DND-41 (cell line): Measurements from ENCODE around the gene SNCAIP.

Experiments
- ATAC-seq: fragments of 200-7000 bp; cut with Tn5 transposase; 3 replicates; pipeline ENCODE4 v1.9.1; 2021; ENCODE audit warnings: low read depth; ENCODE audit not compliant: insufficient read depth
- DNase-seq: peaks from one replicate; pipeline ENCODE4 v3.0.0-alpha.2; 2020
- H2AFZ ChIP-seq: 2 replicates; pipeline ENCODE4 v1.6.0; 2012; ENCODE audit warnings: low read depth, low read length
- H3K27ac ChIP-seq: 2 replicates; pipeline ENCODE4 v1.5.1; 2012; ENCODE audit warnings: low read length, inconsistent platforms
- H3K27me3 ChIP-seq: fragments of 200-600 bp; sonication (generic); 2 replicates; pipeline ENCODE4 v1.6.0; 2012; ENCODE audit warnings: low read length, mild to moderate bottlenecking, inconsistent platforms; ENCODE audit not compliant: insufficient read depth, poor library complexity
- H3K36me3 ChIP-seq: 2 replicates; pipeline ENCODE4 v1.5.1; 2012; ENCODE audit warnings: low read length, inconsistent platforms; ENCODE audit not compliant: insufficient read depth
- H3K4me1 ChIP-seq: 2 replicates; pipeline ENCODE4 v1.5.1; 2012; ENCODE audit warnings: mild to moderate bottlenecking, low read length; ENCODE audit not compliant: insufficient read depth
- H3K4me2 ChIP-seq: 2 replicates; pipeline ENCODE4 v1.6.0; 2012; ENCODE audit warnings: mild to moderate bottlenecking, moderate library complexity, low read length, inconsistent platforms; ENCODE audit not compliant: insufficient read depth
- H3K4me3 ChIP-seq, 2 experiments: fragments of 200-600 bp in 1 of 2; shearing (Covaris generic) in 1 of 2; 2 replicates each; pipeline ENCODE4 v1.5.1; 2012 to 2016; ENCODE audit warnings: inconsistent platforms in 2 of 2, low read length in 2 of 2, mild to moderate bottlenecking in 2 of 2, low read depth in 1 of 2, moderate library complexity in 1 of 2
- H3K79me2 ChIP-seq: 2 replicates; pipeline ENCODE4 v1.6.0; 2012; ENCODE audit warnings: low read length, inconsistent platforms; ENCODE audit not compliant: insufficient read depth
- H3K9ac ChIP-seq: 2 replicates; pipeline ENCODE4 v1.6.0; 2012; ENCODE audit warnings: low read depth, mild to moderate bottlenecking, inconsistent platforms, low read length, moderate library complexity
- H3K9me3 ChIP-seq: 2 replicates; pipeline ENCODE4 v1.5.1; 2012; ENCODE audit warnings: low read length, moderate library complexity, mild to moderate bottlenecking, inconsistent platforms; ENCODE audit not compliant: insufficient read depth, severe bottlenecking
- H4K20me1 ChIP-seq: 2 replicates; pipeline ENCODE4 v1.6.0; 2012; ENCODE audit warnings: low read length; ENCODE audit not compliant: insufficient read depth
- EZH2 ChIP-seq: IDR thresholded peaks from 3 replicates; pipeline ENCODE4 v1.6.1; 2012; ENCODE audit warnings: borderline replicate concordance, low read depth, mild to moderate bottlenecking, moderate library complexity, low read length, inconsistent platforms; ENCODE audit not compliant: severe bottlenecking
- TF ChIP-seq, protein P1 (sequence below): IDR thresholded peaks from 2 replicates; pipeline ENCODE4 v1.5.1; 2012; ENCODE audit warnings: borderline replicate concordance, low read length, moderate library complexity, mild to moderate bottlenecking; ENCODE audit not compliant: poor library complexity, severe bottlenecking; ENCODE audit errors: extremely low read depth

Gene SNCAIP

DNA sequence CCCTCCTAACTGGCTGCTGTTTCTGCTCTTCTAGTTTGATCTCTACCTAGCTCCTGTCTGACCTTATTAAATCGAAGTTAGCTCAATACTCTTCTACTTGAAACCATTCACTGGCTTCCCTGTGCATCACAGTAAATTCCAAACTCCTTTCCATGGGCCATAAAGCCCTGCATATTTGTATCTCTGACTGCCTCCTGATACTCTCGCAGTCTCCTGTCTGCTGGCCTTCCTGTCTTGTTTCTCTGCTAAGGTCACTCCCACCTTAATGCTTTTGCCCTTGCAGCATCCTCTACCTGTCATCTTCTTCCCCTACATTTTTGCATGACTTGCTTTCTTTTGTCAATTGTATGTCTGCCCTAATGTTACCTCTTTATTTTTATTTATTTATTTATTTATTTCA, 44.8 kb downstream of the SNCAIP start:
- no peak overlapping the region for H3K4me2 ChIP-seq
- no peak overlapping the region for H3K27ac ChIP-seq
- H3K4me1 ChIP-seq = no peaks in the 10 kb centered on the region
- no peak for TF ChIP-seq EZH2
- TF ChIP-seq, protein P1, sequence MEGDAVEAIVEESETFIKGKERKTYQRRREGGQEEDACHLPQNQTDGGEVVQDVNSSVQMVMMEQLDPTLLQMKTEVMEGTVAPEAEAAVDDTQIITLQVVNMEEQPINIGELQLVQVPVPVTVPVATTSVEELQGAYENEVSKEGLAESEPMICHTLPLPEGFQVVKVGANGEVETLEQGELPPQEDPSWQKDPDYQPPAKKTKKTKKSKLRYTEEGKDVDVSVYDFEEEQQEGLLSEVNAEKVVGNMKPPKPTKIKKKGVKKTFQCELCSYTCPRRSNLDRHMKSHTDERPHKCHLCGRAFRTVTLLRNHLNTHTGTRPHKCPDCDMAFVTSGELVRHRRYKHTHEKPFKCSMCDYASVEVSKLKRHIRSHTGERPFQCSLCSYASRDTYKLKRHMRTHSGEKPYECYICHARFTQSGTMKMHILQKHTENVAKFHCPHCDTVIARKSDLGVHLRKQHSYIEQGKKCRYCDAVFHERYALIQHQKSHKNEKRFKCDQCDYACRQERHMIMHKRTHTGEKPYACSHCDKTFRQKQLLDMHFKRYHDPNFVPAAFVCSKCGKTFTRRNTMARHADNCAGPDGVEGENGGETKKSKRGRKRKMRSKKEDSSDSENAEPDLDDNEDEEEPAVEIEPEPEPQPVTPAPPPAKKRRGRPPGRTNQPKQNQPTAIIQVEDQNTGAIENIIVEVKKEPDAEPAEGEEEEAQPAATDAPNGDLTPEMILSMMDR = no peak
- H4K20me1 ChIP-seq = no peaks in the 10 kb centered on the region
- no peak overlapping the region for H3K9ac ChIP-seq
- H3K4me3 ChIP-seq = no peak overlapping the region
- no peaks in the 10 kb centered on the region for H3K9me3 ChIP-seq
- ATAC-seq = no peak
- H2AFZ ChIP-seq = no peak overlapping the region
- H3K27me3 ChIP-seq = no peaks in the 10 kb centered on the region
- DNase-seq = no peak
- no peaks in the 10 kb centered on the region for H3K36me3 ChIP-seq
- no peaks in the 10 kb centered on the region for H3K79me2 ChIP-seq

DNA sequence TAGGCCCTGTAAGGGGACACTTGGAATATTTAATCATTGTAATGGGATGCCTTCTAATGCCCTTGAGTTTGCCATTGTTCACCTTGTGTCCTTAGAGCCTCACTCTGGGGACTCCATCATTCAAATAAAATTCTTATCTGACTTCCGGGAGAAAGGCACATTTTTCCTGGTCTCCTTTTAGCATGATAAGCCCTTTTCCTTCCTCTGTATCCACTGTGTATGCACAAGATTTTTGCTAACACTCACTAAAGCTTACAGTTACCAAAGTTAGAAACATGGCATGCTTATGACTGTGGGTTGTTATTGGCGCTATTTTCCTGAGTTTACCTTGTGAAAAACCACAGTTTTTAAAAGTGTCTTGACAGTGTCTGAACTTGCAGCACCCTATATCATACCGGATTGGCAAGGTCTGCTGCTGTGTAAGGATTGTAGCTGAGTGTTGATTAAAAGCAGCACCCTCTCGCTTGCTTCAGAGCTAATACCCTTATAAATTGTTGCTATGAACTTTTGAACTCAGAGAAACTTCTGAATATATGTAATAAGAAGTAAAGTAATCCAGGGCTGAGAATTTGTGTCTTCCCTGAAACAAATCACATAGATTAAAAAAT, 46.4 kb downstream of the SNCAIP start:
- H3K27ac ChIP-seq = no peak overlapping the region
- no peak overlapping the region for H3K4me3 ChIP-seq
- ATAC-seq = no peak
- H3K79me2 ChIP-seq = no peaks in the 10 kb centered on the region
- no peak overlapping the region for H2AFZ ChIP-seq
- H3K4me1 ChIP-seq = no peaks in the 10 kb centered on the region
- H3K9me3 ChIP-seq = no peaks in the 10 kb centered on the region
- no peak overlapping the region for H3K4me2 ChIP-seq
- TF ChIP-seq EZH2 = no peak
- TF ChIP-seq, protein P1 = no peak
- DNase-seq = no peak
- no peaks in the 10 kb centered on the region for H3K27me3 ChIP-seq
- no peak overlapping the region for H3K9ac ChIP-seq
- H3K36me3 ChIP-seq = no peaks in the 10 kb centered on the region
- no peaks in the 10 kb centered on the region for H4K20me1 ChIP-seq

DNA sequence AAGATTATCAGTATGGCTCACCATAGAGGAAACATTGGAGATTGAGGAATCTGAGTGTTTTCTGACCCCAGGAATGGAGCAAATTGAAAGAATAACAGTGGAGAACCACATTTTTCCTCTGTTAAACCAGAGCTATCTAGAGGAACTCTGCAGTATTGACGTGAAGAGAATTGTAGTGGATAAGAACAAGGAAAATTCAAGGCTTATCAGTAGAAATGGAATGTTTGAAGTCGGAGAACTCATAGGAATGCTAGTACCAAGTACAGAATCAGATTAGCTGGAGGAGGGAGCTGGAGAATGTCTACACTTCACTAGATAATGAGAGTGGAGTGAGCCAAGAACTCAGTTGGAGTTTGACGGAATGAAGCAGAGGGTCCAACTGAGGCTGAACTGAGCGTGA, 50.3 kb downstream of the SNCAIP start:
- Histone ChIP-seq H3K4me2 (no peak overlapping the region), H3K9me3 (no peaks in the 10 kb centered on the region), H3K4me1 (no peaks in the 10 kb centered on the region), H3K36me3 (no peaks in the 10 kb centered on the region), H3K79me2 (no peaks in the 10 kb centered on the region), H4K20me1 (no peaks in the 10 kb centered on the region), H2AFZ (no peak overlapping the region), H3K27ac (no peak overlapping the region), H3K27me3 (no peaks in the 10 kb centered on the region), H3K9ac (no peak overlapping the region), H3K4me3 (no peak overlapping the region)
- no peak for DNase-seq
- TF ChIP-seq EZH2 = no peak
- TF ChIP-seq, protein P1 = no peak
- ATAC-seq = no peak

DNA sequence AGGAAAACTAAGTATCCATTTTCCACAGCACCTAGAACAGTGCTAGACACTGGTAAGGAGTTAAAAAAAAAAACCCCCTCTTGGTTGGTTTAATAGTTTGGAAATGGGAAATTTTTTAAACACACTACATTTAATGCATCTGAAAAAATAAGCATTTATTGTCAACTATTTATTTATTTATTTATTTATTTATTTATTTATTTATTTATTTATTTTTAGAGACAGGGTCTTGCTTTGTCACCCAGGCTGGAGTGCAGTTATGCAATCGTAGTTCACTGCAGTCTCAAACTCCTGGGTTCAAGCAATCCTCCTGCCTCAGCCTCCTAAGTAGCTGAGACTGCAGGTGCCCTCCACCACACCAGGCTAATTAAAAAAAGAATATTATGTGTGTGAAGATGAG, 51.6 kb downstream of the SNCAIP start:
- H3K36me3 ChIP-seq = no peaks in the 10 kb centered on the region
- H3K79me2 ChIP-seq = no peaks in the 10 kb centered on the region
- no peak overlapping the region for H3K4me2 ChIP-seq
- H3K27me3 ChIP-seq = no peaks in the 10 kb centered on the region
- no peak for ATAC-seq
- no peak for TF ChIP-seq EZH2
- TF ChIP-seq, protein P1 = no peak
- no peak overlapping the region for H3K4me3 ChIP-seq
- no peaks in the 10 kb centered on the region for H3K9me3 ChIP-seq
- no peaks in the 10 kb centered on the region for H4K20me1 ChIP-seq
- H3K9ac ChIP-seq = no peak overlapping the region
- no peak overlapping the region for H2AFZ ChIP-seq
- H3K4me1 ChIP-seq = no peaks in the 10 kb centered on the region
- no peak for DNase-seq
- no peak overlapping the region for H3K27ac ChIP-seq
